ENCODE measurements around the gene WDR81.

DNA sequence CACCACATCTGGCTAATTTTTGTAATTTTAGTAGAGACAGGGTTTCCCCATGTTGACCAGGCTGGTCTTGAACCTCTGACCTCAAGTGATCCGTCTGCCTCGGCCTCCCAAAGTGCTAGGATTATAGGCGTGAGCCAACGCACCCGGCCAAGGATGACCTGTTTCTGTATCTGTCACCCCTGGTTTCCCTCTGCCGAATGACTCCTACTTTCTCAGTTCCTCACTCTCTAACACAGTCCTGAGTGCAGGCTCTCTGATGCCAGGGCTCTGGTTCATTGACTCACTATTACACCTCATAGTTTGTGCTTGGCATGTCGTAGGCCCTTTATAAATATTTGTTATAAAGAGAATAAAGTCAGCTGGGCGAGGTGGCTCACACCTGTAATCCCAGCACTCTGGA is 29.1 kb upstream of the WDR81 start:
- TF ChIP-seq, protein P1, sequence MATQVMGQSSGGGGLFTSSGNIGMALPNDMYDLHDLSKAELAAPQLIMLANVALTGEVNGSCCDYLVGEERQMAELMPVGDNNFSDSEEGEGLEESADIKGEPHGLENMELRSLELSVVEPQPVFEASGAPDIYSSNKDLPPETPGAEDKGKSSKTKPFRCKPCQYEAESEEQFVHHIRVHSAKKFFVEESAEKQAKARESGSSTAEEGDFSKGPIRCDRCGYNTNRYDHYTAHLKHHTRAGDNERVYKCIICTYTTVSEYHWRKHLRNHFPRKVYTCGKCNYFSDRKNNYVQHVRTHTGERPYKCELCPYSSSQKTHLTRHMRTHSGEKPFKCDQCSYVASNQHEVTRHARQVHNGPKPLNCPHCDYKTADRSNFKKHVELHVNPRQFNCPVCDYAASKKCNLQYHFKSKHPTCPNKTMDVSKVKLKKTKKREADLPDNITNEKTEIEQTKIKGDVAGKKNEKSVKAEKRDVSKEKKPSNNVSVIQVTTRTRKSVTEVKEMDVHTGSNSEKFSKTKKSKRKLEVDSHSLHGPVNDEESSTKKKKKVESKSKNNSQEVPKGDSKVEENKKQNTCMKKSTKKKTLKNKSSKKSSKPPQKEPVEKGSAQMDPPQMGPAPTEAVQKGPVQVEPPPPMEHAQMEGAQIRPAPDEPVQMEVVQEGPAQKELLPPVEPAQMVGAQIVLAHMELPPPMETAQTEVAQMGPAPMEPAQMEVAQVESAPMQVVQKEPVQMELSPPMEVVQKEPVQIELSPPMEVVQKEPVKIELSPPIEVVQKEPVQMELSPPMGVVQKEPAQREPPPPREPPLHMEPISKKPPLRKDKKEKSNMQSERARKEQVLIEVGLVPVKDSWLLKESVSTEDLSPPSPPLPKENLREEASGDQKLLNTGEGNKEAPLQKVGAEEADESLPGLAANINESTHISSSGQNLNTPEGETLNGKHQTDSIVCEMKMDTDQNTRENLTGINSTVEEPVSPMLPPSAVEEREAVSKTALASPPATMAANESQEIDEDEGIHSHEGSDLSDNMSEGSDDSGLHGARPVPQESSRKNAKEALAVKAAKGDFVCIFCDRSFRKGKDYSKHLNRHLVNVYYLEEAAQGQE (IDR thresholded peaks at IDR 0.05; ENCODE audit: unreplicated experiment): no peak
- TF ChIP-seq, protein P2, sequence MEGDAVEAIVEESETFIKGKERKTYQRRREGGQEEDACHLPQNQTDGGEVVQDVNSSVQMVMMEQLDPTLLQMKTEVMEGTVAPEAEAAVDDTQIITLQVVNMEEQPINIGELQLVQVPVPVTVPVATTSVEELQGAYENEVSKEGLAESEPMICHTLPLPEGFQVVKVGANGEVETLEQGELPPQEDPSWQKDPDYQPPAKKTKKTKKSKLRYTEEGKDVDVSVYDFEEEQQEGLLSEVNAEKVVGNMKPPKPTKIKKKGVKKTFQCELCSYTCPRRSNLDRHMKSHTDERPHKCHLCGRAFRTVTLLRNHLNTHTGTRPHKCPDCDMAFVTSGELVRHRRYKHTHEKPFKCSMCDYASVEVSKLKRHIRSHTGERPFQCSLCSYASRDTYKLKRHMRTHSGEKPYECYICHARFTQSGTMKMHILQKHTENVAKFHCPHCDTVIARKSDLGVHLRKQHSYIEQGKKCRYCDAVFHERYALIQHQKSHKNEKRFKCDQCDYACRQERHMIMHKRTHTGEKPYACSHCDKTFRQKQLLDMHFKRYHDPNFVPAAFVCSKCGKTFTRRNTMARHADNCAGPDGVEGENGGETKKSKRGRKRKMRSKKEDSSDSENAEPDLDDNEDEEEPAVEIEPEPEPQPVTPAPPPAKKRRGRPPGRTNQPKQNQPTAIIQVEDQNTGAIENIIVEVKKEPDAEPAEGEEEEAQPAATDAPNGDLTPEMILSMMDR (conservative IDR thresholded peaks at IDR 0.05; ENCODE audit: low read depth in 2 of 2): no peak
- TF ChIP-seq EZH2 (IDR thresholded peaks at IDR 0.05; ENCODE audit: low read depth, unreplicated experiment) (no peak), EZH2phosphoT487 (IDR thresholded peaks at IDR 0.05; ENCODE audit: unreplicated experiment) (no peak), POLR2AphosphoS5 (IDR thresholded peaks at IDR 0.05; ENCODE audit: low read depth) (no peak)
